Pulmonary artery endothelial cell (primary cell): ENCODE data around the gene VRK2. TPM values are rescaled to one million over a fixed set of nuclear protein-coding genes. Genes with fewer than 3 reads are reported as not detected.
"Not testable (repeated sequence)": the region's sequence is repeated elsewhere in the genome, so short reads cannot be mapped to it uniquely, and the experiment has no call there.

Source experiments
- DNase-seq: peaks from one replicate; pipeline ENCODE4 v3.0.0-alpha.2; 2011; ENCODE audit warnings: low read depth, low spot score
- total RNA-seq: library from RNA; depleted of rRNA; stranded (reverse); fragments of >200 nt; gene quantifications from 2 replicates; pipeline ENCODE4 v1.2.3, GENCODE V29; 2014

Gene VRK2
- total RNA-seq, 1 donor from 2014 or later = 40.0 TPM

DNA sequence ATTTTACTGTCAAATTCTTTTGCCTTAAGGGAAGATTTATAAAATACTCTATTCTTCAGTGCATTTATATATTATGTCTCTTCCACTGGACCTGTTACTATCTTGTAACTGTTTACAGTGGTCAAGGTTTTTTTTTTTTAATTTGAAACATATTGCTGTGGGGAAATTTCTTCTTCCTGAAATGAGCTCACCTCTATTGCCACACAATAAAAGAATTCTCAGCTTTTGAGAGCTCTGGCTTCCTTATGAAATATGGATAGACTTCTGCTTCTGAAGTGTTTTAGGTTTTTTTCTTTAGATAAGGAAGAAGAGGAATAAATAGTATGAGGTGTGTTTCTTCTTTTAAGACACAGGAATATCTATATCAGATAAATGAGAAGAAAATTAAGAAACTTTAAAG is 7.7 kb downstream of the VRK2 start:
- DNase-seq = no peak

GRCh38 chr2:58055033-58055786 is 8.6 kb downstream of the VRK2 start:
- no peak for DNase-seq

- DNase-seq = no peak
These were observed 9.7 kb downstream of the VRK2 start for GRCh38 chr2:58056192-58056916.

- no peak for DNase-seq
These were observed 11.3 kb downstream of the VRK2 start for GRCh38 chr2:58057707-58058530.

DNA sequence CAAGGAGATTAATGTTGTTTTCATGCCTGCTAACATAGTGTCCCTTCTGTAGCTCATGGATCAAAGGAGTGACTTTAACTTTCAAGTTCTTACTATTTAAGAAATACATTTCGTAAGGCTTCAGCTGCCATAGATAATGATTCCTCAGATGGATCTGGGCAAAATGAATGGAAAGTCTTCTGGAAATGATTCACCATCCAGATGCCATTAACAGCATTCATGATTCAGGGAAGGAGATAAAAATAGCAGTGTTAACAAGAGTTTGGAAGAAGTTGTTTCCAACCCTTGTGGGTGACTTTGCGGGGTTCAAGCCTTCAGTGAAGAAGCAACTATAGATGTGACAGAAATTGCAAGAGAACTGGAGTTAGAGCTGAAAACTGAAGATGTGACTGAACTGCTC is 17.0 kb downstream of the VRK2 start:
- DNase-seq = no peak

DNA sequence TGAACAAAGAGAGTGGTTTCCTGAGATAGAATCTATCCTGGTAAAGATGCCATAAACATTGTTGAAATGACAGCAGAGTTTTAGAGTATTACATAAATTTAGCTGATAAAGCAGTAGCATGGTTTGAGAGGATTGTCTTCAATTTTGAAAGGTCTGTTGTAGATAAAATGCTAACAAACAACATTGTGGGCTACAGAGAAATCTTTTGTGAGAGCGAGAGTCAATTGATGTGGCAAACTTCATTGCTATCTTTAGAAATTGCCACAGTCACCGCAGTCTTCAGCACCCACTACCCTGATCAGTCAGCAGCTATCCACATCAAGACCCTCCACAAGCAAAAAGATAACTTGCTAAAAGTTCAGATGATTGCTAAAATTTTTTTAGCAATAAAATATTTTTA is 17.5 kb downstream of the VRK2 start:
- no peak for DNase-seq

DNA sequence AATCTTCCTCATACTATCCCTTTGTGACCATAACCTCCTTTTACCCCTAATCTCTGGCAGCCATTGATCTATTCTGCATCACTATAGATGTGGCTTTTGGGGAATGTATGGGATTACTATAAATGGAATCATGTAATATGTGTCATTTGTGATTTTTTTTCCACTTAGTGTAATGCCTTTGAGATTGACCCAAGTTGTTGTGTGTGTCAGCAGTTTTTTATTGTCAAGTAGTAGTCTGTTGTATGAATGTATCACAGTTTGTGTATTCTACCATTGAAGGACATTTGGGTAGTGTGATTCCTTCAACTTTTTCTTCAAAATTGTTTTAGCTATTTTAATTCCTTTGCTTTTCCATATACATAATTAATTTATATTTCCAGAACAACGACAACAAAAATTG is 18.6 kb downstream of the VRK2 start:
- DNase-seq = no peak

- DNase-seq = no peak
These were observed 20.4 kb downstream of the VRK2 start for GRCh38 chr2:58067001-58067400.

DNA sequence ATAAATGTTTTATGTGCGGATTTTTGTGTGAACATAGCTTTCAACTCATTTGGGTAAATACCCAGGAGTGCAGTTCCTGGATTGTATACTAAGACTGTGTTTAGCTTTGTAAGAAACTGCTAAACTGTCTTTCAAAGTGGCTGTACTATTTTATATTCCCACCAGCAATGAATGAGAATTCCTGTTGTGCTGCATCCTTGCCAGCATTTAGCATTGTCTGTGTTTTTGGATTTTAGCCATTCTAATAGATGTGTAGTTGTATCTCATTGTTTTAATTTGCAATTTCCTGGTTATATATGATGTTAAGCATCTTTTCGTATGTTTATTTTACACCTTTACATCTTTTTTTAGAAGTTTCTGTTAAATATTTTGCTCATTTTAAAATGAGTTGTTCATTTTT is 24.2 kb downstream of the VRK2 start:
- no peak for DNase-seq

GRCh38 chr2:58072102-58072501 is 25.5 kb downstream of the VRK2 start:
- no peak for DNase-seq

- no peak for DNase-seq
These were observed 26.4 kb downstream of the VRK2 start for GRCh38 chr2:58073008-58073407.

GRCh38 chr2:58073751-58074150 is 27.1 kb downstream of the VRK2 start:
- DNase-seq = no peak

GRCh38 chr2:58081000-58081399 is 34.4 kb downstream of the VRK2 start:
- DNase-seq = no peak

- no peak for DNase-seq
These were observed 42.5 kb downstream of the VRK2 start for GRCh38 chr2:58089081-58089480.

- DNase-seq = not testable (repeated sequence)
These were observed 46.2 kb downstream of the VRK2 start for GRCh38 chr2:58092772-58093171.

DNA sequence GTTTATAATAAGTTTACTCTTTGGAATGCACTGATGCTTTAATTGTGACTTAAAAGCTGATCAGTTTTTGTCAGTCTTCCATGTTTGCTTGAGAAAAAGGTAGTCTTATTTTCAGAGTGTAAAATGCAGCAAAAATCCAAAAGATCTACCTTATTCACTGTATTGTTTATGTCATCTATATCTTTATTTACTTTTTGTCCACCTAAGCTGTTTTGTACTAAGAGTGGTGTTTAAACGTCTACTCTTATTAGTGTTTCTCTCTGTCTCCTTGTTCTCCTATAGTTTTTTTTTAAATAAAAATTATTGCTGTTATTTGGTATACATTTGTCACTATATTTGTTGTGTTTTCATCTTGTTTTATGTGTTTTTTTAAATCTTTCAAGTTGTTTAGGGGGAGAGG is 50.4 kb downstream of the VRK2 start:
- DNase-seq = no peak

DNA sequence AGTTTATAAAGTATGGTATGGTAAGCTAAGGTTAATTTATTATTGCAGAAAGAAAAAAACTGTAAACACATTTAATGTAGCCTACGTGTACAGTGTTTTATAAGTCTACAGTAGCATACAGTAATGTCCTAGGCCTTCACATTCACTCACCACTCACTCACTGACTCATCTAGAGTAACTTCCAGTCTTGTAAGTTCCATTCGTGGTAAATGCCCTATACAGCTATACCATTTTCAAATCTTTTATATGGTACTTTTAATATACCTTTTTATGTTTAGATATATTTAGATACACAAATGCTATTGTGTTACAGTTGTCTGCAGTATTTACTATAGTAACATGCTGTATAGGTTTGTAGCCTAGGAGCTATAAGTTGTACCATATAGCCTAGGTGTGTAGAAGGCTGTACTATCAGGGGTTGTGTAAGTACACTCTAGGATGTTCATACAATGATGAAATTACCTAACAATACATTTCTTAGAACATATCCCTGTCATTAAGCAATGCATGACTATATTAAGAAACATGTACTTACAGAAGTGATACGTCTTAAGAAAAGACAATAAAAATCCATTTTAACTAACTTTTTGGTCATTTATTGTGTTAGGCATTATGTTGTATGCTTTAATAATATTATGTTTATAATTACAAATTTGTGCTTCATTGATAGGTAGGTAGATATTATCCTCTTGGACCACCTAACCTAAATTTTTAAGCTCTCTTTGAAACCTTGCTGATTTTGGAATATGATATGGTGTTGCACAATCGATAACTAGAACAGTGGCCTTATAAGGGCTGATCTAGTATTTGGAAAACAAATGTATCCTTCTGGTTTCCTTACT is 51.9 kb downstream of the VRK2 start:
- DNase-seq = no peak

GRCh38 chr2:58099096-58099769 is 52.6 kb downstream of the VRK2 start:
- DNase-seq = no peak

- no peak for DNase-seq
These were observed 54.9 kb downstream of the VRK2 start for GRCh38 chr2:58101500-58101899.

GRCh38 chr2:58106896-58107295 is 60.3 kb downstream of the VRK2 start:
- DNase-seq = no peak
